K562 (cell line): ENCODE data around the gene ZC3H18. TPM values are rescaled to one million over a fixed set of nuclear protein-coding genes. Genes with fewer than 3 reads are reported as not detected.

Source experiments
- ATF7 ChIP-seq: fragments of 450-650 bp; IDR thresholded peaks from 2 replicates; pipeline ENCODE4 v1.7.1; 2014; ENCODE audit warnings: mild to moderate bottlenecking, moderate library complexity
- CAMTA2 ChIP-seq: fragments of 250-450 bp; sonication (Bioruptor Pico); conservative IDR thresholded peaks from 2 replicates; pipeline ENCODE4 v1.5.1; 2022
- CEBPB ChIP-seq: fragments of 450-650 bp; IDR thresholded peaks from 2 replicates; pipeline ENCODE4 v1.6.1; 2016; ENCODE audit warnings: missing genetic modification characterization, missing compliant biosample characterization
- DLX4 ChIP-seq: fragments of 250-450 bp; sonication (Bioruptor Pico); IDR thresholded peaks from 2 replicates; pipeline ENCODE4 v1.6.1; 2021; ENCODE audit warnings: mild to moderate bottlenecking
- ELF1 ChIP-seq: fragments of 200-800 bp; sonication (Bioruptor generic); IDR thresholded peaks from 2 replicates; pipeline ENCODE4 v1.6.1; 2016; ENCODE audit warnings: missing genetic modification characterization, missing compliant biosample characterization
- GTF2B ChIP-seq: IDR thresholded peaks from 2 replicates; pipeline ENCODE4 v1.6.1; 2011; ENCODE audit not compliant: insufficient read length; ENCODE audit errors: extremely low read depth
- HNRNPUL1 ChIP-seq: fragments of 200-400 bp; formaldehyde crosslinking; IDR thresholded peaks from 2 replicates; pipeline ENCODE4 v1.6.1; 2017; ENCODE audit warnings: low read length
- LEF1 ChIP-seq: fragments of 450-650 bp; IDR thresholded peaks from 2 replicates; pipeline ENCODE4 v1.6.1; 2016; ENCODE audit warnings: mild to moderate bottlenecking
- NFE2L1 ChIP-seq: fragments of 450-650 bp; IDR thresholded peaks from 2 replicates; pipeline ENCODE4 v1.6.1; 2016; ENCODE audit warnings: missing genetic modification characterization, low read depth, mild to moderate bottlenecking, missing compliant biosample characterization, moderate library complexity, borderline replicate concordance
- NFYB ChIP-seq: IDR thresholded peaks from 2 replicates; pipeline ENCODE4 v1.6.1; 2011; ENCODE audit warnings: mild to moderate bottlenecking, moderate library complexity; ENCODE audit not compliant: insufficient read length; ENCODE audit errors: extremely low read depth
- PBX2 ChIP-seq, 2 experiments: IDR thresholded peaks in 1 of 2; conservative IDR thresholded peaks in 1 of 2; 2 replicates each; pipeline ENCODE4 v1.6.1; 2016; ENCODE audit warnings: low read depth in 2 of 2, mild to moderate bottlenecking in 1 of 2, missing compliant biosample characterization in 1 of 2, missing genetic modification characterization in 1 of 2, moderate library complexity in 1 of 2
- POLR2G ChIP-seq: fragments of 200-400 bp; formaldehyde crosslinking; IDR thresholded peaks from 2 replicates; pipeline ENCODE4 v1.6.1; 2017; ENCODE audit warnings: low read depth, mild to moderate bottlenecking, antibody characterized with exemption, low read length, moderate library complexity
- RCOR1 ChIP-seq, 2 experiments: IDR thresholded peaks; 2 replicates each; pipeline ENCODE4 v1.6.1; 2012; ENCODE audit warnings: low read depth in 2 of 2, low read length in 2 of 2, borderline replicate concordance in 1 of 2, improper control_type of control experiment in 1 of 2
- SMC3 ChIP-seq: conservative IDR thresholded peaks from 2 replicates; pipeline ENCODE4 v1.6.1; 2011; ENCODE audit warnings: low read depth, low read length, improper control_type of control experiment; ENCODE audit not compliant: insufficient read depth
- SRSF1 ChIP-seq: fragments of 200-400 bp; formaldehyde crosslinking; IDR thresholded peaks from 2 replicates; pipeline ENCODE4 v1.6.1; 2017; ENCODE audit warnings: mild to moderate bottlenecking, low read depth, low read length, moderate library complexity
- USF1 ChIP-seq: sonication (generic); formaldehyde crosslinking; IDR thresholded peaks from 2 replicates; pipeline ENCODE4 v1.9.0; 2022; ENCODE audit warnings: mild to moderate bottlenecking, missing genetic modification reagents
- ZBTB17 ChIP-seq: fragments of 450-650 bp; formaldehyde crosslinking; IDR thresholded peaks from 2 replicates; pipeline ENCODE4 v1.4.0; 2020; ENCODE audit warnings: mild to moderate bottlenecking
- ZNF184 ChIP-seq: sonication (generic); formaldehyde crosslinking; IDR thresholded peaks from 2 replicates; pipeline ENCODE4 v1.5.0; 2020; ENCODE audit warnings: missing genetic modification reagents
- ZNF24 ChIP-seq: fragments of 450-650 bp; IDR thresholded peaks from 2 replicates; pipeline ENCODE4 v1.6.1; 2016
- ZNF561 ChIP-seq: fragments of 450-650 bp; formaldehyde crosslinking; conservative IDR thresholded peaks from 2 replicates; pipeline ENCODE4 v1.4.0; 2020; ENCODE audit warnings: mild to moderate bottlenecking, moderate library complexity
- ZNF586 ChIP-seq: fragments of 450-650 bp; formaldehyde crosslinking; conservative IDR thresholded peaks from 2 replicates; pipeline ENCODE4 v1.4.0; 2020; ENCODE audit warnings: mild to moderate bottlenecking, moderate library complexity
- polyA plus RNA-seq, 8 experiments: library from polyadenylated mRNA; depleted of rRNA in 4 of 8; stranded (reverse) in 5 of 8; unstranded in 3 of 8; fragments of >200 nt; fragmentation: Nextera tagmentation in 2 of 8; fragmentation: Illumina TruSeq in 1 of 8; extraction: Ambion mirVana in 2 of 8; extraction: Trizol in 1 of 8; gene quantifications; 2 replicates each; pipeline versions ENCODE4 v1.2.1 to v1.2.3, GENCODE V29; 2011 to 2014; ENCODE audit warnings: inconsistent platforms in 1 of 8, missing spikeins in 1 of 8
- total RNA-seq, 7 experiments: library from RNA; depleted of rRNA in 6 of 7; stranded (reverse); fragments of >200 nt in 6 of 7; fragmentation: Illumina TruSeq in 2 of 7; extraction: Trizol in 2 of 7; gene quantifications; 2 replicates each; pipeline versions ENCODE4 v1.2.1 to v1.2.3, GENCODE V29; 2011 to 2021; ENCODE audit warnings: low replicate concordance in 1 of 7
- TF ChIP-seq, protein P1 (sequence below): fragments of 150-350 bp; IDR thresholded peaks from 2 replicates; pipeline ENCODE4 v1.6.1; 2014; ENCODE audit warnings: low read depth, mild to moderate bottlenecking, low read length, borderline replicate concordance

ZC3H18 gene
- total and polyA plus RNA-seq, 9 of the 15 experiments (the other 6 are each of a cell fraction or from before 2014, with no cell fraction given): 1.7 to 88.7 (median 26.9) TPM

GRCh38 chr16:88613293-88613692 lies 43.1 kb downstream of the ZC3H18 start (continued):
- TF ChIP-seq ZNF586 (CRISPR knock-in tag) (no peak), SRSF1 (no peak), RCOR1 (IDR thresholded peaks at IDR 0.05; ENCODE audit: borderline replicate concordance in 1 of 2, low read depth in 2 of 2, low read length in 2 of 2) (0 out of 4 replicates have a peak, but pooled peaks of 1 of the 2 experiments have one; percentile 53), HNRNPUL1 (no peak), PBX2 (CRISPR knock-in tag; IDR thresholded peaks at IDR 0.05; ENCODE audit: low read depth) (no peak), PBX2 (tag; conservative IDR thresholded peaks at IDR 0.05; ENCODE audit: low read depth) (peak; percentile 51; the same call in 1 of the 2 replicates), ZNF184 (CRISPR knock-in tag) (no peak), ZBTB17 (CRISPR knock-in tag) (no peak), LEF1 (no peak), CAMTA2 (CRISPR knock-in tag) (no peak), NFE2L1 (tag) (no peak), CEBPB (no peak), ZNF561 (CRISPR knock-in tag) (no peak), ATF7 (no peak), ZNF24 (no peak), USF1 (CRISPR knock-in tag) (no peak), NFYB (no peak), DLX4 (CRISPR knock-in tag) (no peak), SMC3 (0 out of 2 replicates have a peak, but pooled peaks have one; percentile 13), POLR2G (no peak), GTF2B (no peak), ELF1 (tag) (no peak)
- TF ChIP-seq, protein P1, sequence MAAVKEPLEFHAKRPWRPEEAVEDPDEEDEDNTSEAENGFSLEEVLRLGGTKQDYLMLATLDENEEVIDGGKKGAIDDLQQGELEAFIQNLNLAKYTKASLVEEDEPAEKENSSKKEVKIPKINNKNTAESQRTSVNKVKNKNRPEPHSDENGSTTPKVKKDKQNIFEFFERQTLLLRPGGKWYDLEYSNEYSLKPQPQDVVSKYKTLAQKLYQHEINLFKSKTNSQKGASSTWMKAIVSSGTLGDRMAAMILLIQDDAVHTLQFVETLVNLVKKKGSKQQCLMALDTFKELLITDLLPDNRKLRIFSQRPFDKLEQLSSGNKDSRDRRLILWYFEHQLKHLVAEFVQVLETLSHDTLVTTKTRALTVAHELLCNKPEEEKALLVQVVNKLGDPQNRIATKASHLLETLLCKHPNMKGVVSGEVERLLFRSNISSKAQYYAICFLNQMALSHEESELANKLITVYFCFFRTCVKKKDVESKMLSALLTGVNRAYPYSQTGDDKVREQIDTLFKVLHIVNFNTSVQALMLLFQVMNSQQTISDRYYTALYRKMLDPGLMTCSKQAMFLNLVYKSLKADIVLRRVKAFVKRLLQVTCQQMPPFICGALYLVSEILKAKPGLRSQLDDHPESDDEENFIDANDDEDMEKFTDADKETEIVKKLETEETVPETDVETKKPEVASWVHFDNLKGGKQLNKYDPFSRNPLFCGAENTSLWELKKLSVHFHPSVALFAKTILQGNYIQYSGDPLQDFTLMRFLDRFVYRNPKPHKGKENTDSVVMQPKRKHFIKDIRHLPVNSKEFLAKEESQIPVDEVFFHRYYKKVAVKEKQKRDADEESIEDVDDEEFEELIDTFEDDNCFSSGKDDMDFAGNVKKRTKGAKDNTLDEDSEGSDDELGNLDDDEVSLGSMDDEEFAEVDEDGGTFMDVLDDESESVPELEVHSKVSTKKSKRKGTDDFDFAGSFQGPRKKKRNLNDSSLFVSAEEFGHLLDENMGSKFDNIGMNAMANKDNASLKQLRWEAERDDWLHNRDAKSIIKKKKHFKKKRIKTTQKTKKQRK: no peak
